Muscle layer of colon (tissue), 2 donors: ENCODE measurements around the gene CHN2.

Experiments used
- H3K27ac ChIP-seq: one replicate; pipeline ENCODE4 v1.7.0; 2013; ENCODE audit warnings: low read depth, mild to moderate bottlenecking, low read length, moderate library complexity
- H3K27me3 ChIP-seq, 2 donors: one replicate each; pipeline ENCODE4 v1.7.0; 2013; ENCODE audit warnings: low read length in 2 of 2, mild to moderate bottlenecking in 2 of 2; ENCODE audit not compliant: insufficient read depth in 2 of 2, control insufficient read depth in 1 of 2
- H3K36me3 ChIP-seq: one replicate; pipeline ENCODE4 v1.7.0; 2013; ENCODE audit warnings: mild to moderate bottlenecking, low read length; ENCODE audit not compliant: insufficient read depth
- H3K4me1 ChIP-seq: one replicate; pipeline ENCODE4 v1.7.0; 2013; ENCODE audit warnings: mild to moderate bottlenecking, low read length; ENCODE audit not compliant: insufficient read depth
- H3K4me3 ChIP-seq, 2 donors: one replicate each; pipeline ENCODE4 v1.7.0; 2013; ENCODE audit warnings: low read length in 2 of 2, low read depth in 1 of 2, mild to moderate bottlenecking in 1 of 2, moderate library complexity in 1 of 2
- H3K9ac ChIP-seq: one replicate; pipeline ENCODE4 v1.7.0; 2013; ENCODE audit warnings: low read length
- H3K9me3 ChIP-seq: one replicate; pipeline ENCODE4 v1.7.0; 2013; ENCODE audit warnings: mild to moderate bottlenecking, low read length
- donor health status: abdominal sarcoma.
- donor health status: Adenocarcinoma of cecum.

The CHN2 gene

DNA sequence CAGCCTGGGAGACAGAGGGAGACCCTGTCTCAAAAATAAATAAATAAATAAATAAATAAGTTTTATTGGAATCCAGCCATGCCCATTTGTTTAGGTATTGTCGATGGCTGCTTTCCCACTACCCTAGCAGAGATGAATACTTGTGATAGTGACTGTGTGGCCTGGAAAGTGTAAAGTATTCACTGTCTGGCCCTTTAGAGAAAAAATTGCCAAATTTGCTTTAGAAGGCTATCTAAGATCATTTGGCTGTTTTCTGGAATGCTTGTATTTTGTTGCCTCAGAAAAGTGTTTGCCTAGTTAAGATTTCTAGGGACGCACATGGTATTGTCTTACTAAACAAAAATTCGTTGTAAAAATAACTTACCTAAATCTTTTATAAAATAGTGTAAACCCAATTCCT, 35.4 kb downstream of the CHN2 start:
- Histone ChIP-seq H3K36me3 (no peaks in the 10 kb centered on the region), H3K4me1 (no peaks in the 10 kb centered on the region), H3K9me3 (no peaks in the 10 kb centered on the region), H3K27ac (no peak overlapping the region), H3K27me3 (no peaks in the 10 kb centered on the region), H3K4me3 (no peak overlapping the region), H3K9ac (no peak overlapping the region)

DNA sequence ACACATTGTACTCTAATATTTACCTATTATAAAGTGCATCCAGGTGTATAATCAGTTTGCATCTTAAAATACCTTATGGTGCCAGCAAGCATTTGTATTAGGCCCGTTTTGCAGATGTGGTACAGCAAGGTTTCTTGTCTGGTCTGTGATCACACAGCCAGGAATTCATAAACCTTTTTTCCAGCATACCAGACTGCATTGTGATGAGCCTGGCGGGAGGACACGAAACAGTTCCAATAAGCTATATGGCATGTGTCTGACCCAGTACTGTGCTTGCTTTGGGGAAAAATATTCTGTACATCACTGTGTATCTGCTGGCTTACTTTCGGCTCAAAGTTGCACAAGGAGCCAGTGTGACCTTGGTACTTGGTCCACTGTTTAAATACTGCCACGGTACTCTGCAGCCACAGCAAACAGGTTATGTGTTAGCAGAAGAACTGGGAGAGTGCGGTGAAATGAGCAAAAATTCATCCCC, 36.3 kb downstream of the CHN2 start:
- H3K27me3 ChIP-seq, result no peaks in the 10 kb centered on the region
- no peak overlapping the region for H3K27ac ChIP-seq
- H3K4me3 ChIP-seq, result no peak overlapping the region
- no peak overlapping the region for H3K9ac ChIP-seq
- no peaks in the 10 kb centered on the region for H3K36me3 ChIP-seq
- no peaks in the 10 kb centered on the region for H3K4me1 ChIP-seq
- H3K9me3 ChIP-seq, result no peaks in the 10 kb centered on the region

DNA sequence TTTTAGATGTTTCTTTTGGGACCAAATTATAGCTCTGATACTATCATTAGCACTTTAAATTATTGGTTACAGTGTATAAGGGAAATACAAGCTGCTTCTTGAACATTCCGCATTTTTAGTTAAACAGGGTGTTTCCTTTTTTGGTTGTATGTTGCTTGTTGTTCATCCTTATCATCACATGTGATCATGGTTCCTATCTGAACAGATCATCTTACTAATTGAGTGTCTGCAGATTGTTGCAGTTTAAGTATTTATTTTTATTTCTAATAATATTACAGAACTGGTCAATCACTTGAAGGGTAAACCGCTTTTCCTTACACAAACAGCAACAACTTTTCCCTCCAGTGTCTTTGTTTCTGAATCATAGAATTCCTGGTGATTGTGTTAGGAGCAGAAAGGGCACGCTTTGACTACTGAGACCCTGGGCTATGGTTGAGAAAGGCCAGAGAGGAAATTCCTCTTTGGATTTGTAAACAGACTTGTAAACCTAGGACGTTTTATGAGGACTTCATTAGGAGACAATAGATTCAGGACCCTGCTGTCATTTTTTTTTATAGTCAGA, 37.2 kb downstream of the CHN2 start:
- no peak overlapping the region for H3K27ac ChIP-seq
- H3K9ac ChIP-seq, result no peak overlapping the region
- H3K9me3 ChIP-seq, result no peaks in the 10 kb centered on the region
- no peaks in the 10 kb centered on the region for H3K4me1 ChIP-seq
- H3K27me3 ChIP-seq, result no peaks in the 10 kb centered on the region
- H3K4me3 ChIP-seq, result no peak overlapping the region
- no peaks in the 10 kb centered on the region for H3K36me3 ChIP-seq

DNA sequence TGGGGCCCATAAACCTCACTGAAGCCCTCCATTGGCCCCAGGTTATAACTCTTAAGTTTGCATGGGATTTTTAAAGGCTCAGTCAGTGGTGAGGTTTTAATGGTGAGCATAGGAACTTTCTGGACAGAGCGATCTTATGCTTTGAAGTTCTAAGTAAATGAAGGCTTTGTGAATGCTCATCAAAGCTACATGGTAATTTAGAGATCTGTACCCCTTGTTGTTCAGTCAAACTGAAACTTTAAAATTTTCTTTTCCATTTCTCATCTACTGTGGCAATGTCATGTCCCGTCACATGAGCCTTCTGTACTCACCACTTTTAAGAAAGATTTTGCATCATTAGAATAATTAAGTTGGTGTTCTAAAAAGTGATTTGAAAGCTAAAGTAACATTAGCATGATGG, 39.9 kb downstream of the CHN2 start:
- Histone ChIP-seq H3K4me3 (no peak overlapping the region), H3K27ac (no peak overlapping the region), H3K27me3 (no peaks in the 10 kb centered on the region)

DNA sequence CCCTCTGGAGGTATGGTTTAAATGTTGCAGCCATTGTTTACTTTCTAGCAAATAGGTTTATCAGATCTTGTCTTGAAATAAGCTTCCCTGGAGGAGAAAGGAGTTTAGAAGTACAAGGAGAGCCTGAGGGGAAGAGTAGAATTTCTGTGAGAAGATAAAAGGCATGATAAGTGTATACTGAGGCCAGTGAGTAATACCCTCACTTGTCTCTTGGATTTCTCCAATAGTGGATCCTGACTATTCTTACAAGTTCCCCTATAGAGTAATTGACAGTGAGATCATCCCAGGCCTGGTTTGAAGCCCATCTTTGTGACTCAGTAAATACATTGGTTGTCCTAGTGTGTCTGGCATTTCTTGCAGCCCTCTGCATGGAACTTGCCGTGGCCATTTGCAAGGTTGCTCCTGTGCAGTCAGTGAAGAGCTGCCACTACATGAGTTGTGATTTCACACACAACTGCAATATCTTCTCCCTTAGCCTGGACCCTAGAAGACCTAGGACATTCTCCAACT, 41.6 kb downstream of the CHN2 start:
- H3K4me3 ChIP-seq, result no peak overlapping the region
- H3K36me3 ChIP-seq, result no peaks in the 10 kb centered on the region
- H3K9me3 ChIP-seq, result no peaks in the 10 kb centered on the region
- no peak overlapping the region for H3K27ac ChIP-seq
- no peaks in the 10 kb centered on the region for H3K4me1 ChIP-seq
- H3K27me3 ChIP-seq, result no peaks in the 10 kb centered on the region
- H3K9ac ChIP-seq, result no peak overlapping the region

More for the DNA sequence above, 39.9 kb downstream of the CHN2 start:
- no peaks in the 10 kb centered on the region for H3K36me3 ChIP-seq
- H3K9me3 ChIP-seq, result no peaks in the 10 kb centered on the region
- H3K4me1 ChIP-seq, result no peaks in the 10 kb centered on the region
- H3K9ac ChIP-seq, result no peak overlapping the region

DNA sequence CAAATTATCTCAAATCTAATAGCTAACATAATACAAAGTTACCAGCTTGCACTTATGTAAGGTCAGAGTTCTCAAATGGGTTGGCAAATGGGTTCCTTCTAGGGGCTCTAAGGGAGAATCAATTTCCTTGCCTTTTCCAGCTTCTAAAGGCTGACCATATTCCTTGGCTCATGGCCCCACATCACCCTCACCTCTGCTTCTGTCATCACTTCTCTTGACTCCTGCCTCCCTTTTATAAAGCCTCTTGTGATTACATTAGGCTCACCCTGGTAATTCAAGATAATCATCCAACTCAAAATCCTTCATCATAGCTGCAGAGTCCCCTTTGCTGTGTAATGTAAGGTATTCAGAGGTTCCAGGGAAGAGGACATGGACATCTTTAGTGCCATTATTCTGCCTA, 42.1 kb downstream of the CHN2 start:
- Histone ChIP-seq H3K9ac (no peak overlapping the region), H3K4me1 (no peaks in the 10 kb centered on the region), H3K27me3 (no peaks in the 10 kb centered on the region), H3K9me3 (no peaks in the 10 kb centered on the region), H3K27ac (no peak overlapping the region), H3K36me3 (no peaks in the 10 kb centered on the region), H3K4me3 (no peak overlapping the region)

DNA sequence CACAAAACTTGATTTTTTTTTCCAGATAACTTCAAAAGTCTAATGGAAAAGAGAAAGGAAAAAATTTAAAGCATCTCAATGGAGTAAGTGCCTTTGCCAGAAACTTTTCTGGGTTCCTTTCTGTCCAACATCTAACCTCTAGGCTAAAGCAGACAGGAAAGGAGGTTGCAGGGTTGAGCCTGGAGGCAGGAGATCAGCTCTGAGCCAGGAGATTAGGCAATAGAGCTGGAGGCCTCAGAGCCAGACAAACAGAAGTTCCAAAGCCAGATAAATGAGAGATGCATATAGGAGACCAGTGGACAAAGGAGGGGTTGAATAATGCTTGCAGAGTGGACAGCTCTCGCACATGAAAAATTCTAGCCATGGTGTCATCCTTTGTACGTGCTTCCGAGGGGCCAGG, 42.9 kb downstream of the CHN2 start:
- Histone ChIP-seq H3K9me3 (no peaks in the 10 kb centered on the region), H3K9ac (no peak overlapping the region), H3K4me1 (no peaks in the 10 kb centered on the region), H3K36me3 (no peaks in the 10 kb centered on the region), H3K27ac (no peak overlapping the region), H3K27me3 (no peaks in the 10 kb centered on the region), H3K4me3 (no peak overlapping the region)

DNA sequence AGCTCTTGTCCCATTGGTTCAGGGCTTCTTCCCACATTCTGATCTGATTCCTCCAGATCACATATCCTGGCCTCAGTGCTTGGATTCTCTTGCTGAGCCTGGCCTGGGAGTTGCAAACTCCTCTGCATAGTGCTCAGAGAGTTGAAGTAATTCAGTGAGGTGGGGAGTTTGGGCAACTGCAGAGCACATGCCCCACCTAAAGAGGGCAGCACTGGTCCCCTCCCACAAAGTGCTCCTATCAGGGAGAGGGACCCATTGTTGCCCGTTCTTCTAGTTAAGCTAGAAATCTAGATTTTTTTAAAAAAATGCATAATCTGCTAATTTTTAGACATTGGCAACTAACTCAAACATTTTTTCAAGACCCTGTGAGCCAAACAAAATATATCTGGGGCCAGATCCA, 45.1 kb downstream of the CHN2 start:
- no peaks in the 10 kb centered on the region for H3K9me3 ChIP-seq
- no peak overlapping the region for H3K27ac ChIP-seq
- H3K4me1 ChIP-seq, result no peaks in the 10 kb centered on the region
- no peak overlapping the region for H3K4me3 ChIP-seq
- no peaks in the 10 kb centered on the region for H3K36me3 ChIP-seq
- H3K27me3 ChIP-seq, result no peaks in the 10 kb centered on the region
- H3K9ac ChIP-seq, result no peak overlapping the region

DNA sequence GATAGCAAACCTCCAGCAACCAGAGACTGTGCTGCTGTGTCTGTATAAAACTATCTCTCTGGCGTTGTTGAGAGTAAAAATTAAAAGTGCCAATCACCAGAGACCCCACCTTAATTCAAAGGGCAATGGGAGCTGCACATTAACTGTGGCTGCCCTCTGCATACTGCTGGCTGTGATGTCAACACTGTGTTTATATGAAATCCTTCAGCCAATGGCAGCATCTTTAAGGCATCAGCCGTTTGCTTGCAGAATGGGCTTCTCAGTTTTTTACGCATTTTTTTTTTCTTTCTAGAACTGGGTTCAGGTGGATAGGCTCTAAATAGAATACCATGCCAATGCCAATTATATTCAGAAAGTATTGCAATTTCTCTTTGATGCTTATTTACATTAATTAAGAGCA, 47.7 kb downstream of the CHN2 start:
- H3K9me3 ChIP-seq, result no peaks in the 10 kb centered on the region
- no peaks in the 10 kb centered on the region for H3K4me1 ChIP-seq
- no peaks in the 10 kb centered on the region for H3K36me3 ChIP-seq
- H3K27ac ChIP-seq, result no peak overlapping the region
- no peaks in the 10 kb centered on the region for H3K27me3 ChIP-seq
- no peak overlapping the region for H3K4me3 ChIP-seq
- H3K9ac ChIP-seq, result no peak overlapping the region

DNA sequence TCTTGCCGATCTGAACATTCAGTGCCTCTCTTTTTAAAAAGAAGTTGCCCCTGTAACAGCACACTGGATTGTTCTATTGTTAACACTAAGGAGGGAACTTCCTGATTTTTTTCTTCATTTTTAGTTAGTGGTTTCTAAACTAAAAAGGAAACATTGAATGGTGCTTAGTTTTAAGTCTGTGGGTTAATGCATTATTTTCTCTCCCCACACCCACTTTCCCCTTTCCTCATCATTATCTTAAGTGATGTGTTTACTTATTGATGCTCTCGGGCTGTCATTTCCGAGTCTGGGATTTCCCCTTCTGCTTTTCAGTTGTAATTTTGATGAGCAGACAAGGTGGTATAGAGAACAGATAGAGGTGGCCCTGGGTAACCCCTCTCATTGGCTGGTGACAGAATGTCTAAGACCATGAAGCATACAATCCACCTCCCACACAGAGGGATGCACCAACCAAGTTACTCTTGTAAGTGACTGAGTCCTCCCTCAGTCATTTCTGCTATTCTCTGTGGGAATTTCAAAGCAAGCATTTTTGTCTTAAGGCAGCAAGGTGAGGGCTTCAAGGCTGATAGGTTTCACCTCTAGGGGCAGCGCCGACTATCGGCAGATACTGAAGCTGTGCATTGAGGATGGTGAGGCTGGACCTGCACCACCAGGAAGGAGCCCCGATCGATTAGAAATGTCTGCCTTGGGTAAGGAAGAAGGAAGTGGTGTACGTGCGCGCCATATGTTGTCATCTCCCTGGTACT, 49.5 kb downstream of the CHN2 start:
- Histone ChIP-seq H3K4me3 (no peak overlapping the region), H3K27me3 (no peaks in the 10 kb centered on the region), H3K36me3 (no peaks in the 10 kb centered on the region), H3K27ac (no peak overlapping the region), H3K9ac (no peak overlapping the region), H3K4me1 (no peaks in the 10 kb centered on the region), H3K9me3 (no peaks in the 10 kb centered on the region)

DNA sequence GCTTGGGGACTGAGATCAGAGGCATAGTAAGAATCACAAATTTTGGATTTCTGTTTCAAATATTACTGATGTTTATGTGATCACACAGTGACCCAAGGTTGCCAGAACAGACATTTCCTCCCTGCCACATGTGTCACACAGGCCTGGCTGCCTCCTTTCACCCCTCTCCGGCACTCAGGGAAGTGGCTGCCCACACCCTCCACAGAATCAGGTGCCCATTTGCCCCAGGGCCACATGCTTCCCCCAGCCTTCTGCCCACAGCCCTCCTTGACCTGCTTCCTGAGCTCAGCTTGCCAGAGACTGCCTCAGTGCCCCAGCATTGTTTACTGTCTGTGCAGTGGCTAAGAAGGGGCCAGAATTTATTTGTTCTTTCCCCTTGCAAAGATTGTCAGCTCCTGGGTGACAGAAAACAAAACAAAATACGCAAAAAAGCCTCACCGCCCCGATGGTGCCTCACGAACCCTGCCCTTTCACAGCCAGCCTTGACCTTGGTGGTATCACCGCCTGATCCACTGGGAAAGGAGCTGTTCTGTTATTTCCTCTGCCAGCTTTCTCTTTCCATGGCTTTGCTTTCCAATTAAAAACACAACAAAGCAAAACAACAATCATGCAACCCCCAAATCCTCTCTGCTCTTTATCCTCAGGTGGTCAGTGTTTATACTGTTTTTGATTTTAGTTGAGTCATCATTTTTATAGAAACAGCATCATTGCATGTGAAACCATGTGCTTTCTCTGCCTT, 52.8 kb downstream of the CHN2 start:
- H3K9me3 ChIP-seq, result no peaks in the 10 kb centered on the region
- H3K36me3 ChIP-seq, result no peaks in the 10 kb centered on the region
- no peaks in the 10 kb centered on the region for H3K4me1 ChIP-seq
- no peaks in the 10 kb centered on the region for H3K27me3 ChIP-seq
- H3K27ac ChIP-seq, result no peak overlapping the region
- no peak overlapping the region for H3K4me3 ChIP-seq
- H3K9ac ChIP-seq, result no peak overlapping the region
